AG08395 (cell line): ENCODE data around the gene CEP170.
"Not testable (repeated sequence)": the region's sequence is repeated elsewhere in the genome, so short reads cannot be mapped to it uniquely, and the experiment has no call there.

ENCODE experiments used
- DNase-seq: peaks from one replicate; pipeline ENCODE4 v3.0.0; 2012; ENCODE audit warnings: mixed read lengths, low spot score

Gene CEP170

GRCh38 chr1:243233908-243234307, 21.2 kb downstream of the CEP170 start:
- peak; percentile 32 for DNase-seq

- no peak for DNase-seq
These were observed 24.2 kb downstream of the CEP170 start for GRCh38 chr1:243230914-243231313.

- no peak for DNase-seq
These were observed 25.6 kb downstream of the CEP170 start for GRCh38 chr1:243229526-243229925.

GRCh38 chr1:243227622-243228021, 27.5 kb downstream of the CEP170 start:
- no peak for DNase-seq

GRCh38 chr1:243218059-243218458, 37.0 kb downstream of the CEP170 start:
- DNase-seq: no peak

GRCh38 chr1:243217349-243217748, 37.7 kb downstream of the CEP170 start:
- no peak for DNase-seq

GRCh38 chr1:243216741-243217140, 38.3 kb downstream of the CEP170 start:
- DNase-seq: no peak

GRCh38 chr1:243215276-243215875, 39.7 kb downstream of the CEP170 start:
- DNase-seq: not testable (repeated sequence)

- DNase-seq: peak; percentile 41
These were observed 41.9 kb downstream of the CEP170 start for GRCh38 chr1:243213045-243213787.

- DNase-seq: not testable (repeated sequence)
These were observed 43.1 kb downstream of the CEP170 start for GRCh38 chr1:243211984-243212383.

GRCh38 chr1:243205026-243205501, 50.0 kb downstream of the CEP170 start:
- DNase-seq: peak; percentile 12

- not testable (repeated sequence) for DNase-seq
These were observed 50.7 kb downstream of the CEP170 start for GRCh38 chr1:243204336-243204735.

- not testable (repeated sequence) for DNase-seq
These were observed 51.9 kb downstream of the CEP170 start for GRCh38 chr1:243203196-243203595.

GRCh38 chr1:243201316-243201715, 53.8 kb downstream of the CEP170 start:
- not testable (repeated sequence) for DNase-seq

GRCh38 chr1:243197524-243197923, 57.6 kb downstream of the CEP170 start:
- DNase-seq: not testable (repeated sequence)

- not testable (repeated sequence) for DNase-seq
These were observed 61.8 kb downstream of the CEP170 start for GRCh38 chr1:243193330-243193729.

- DNase-seq: not testable (repeated sequence)
These were observed 68.7 kb downstream of the CEP170 start for GRCh38 chr1:243186201-243186995.

- DNase-seq: not testable (repeated sequence)
These were observed 70.3 kb downstream of the CEP170 start for GRCh38 chr1:243184787-243185186.

- DNase-seq: not testable (repeated sequence)
These were observed 71.4 kb downstream of the CEP170 start for GRCh38 chr1:243183661-243184060.

- not testable (repeated sequence) for DNase-seq
These were observed 71.9 kb downstream of the CEP170 start for GRCh38 chr1:243183176-243183575.

GRCh38 chr1:243179720-243180119, 75.4 kb downstream of the CEP170 start:
- DNase-seq: no peak

- not testable (repeated sequence) for DNase-seq
These were observed 77.3 kb downstream of the CEP170 start for GRCh38 chr1:243177792-243178191.
